Measurements from ENCODE around the gene PEX19. TPM values are rescaled to one million over a fixed set of nuclear protein-coding genes. Genes with fewer than 3 reads are reported as not detected.
"Not testable (repeated sequence)": the region's sequence is repeated elsewhere in the genome, so short reads cannot be mapped to it uniquely, and the experiment has no call there.

Gene PEX19
- total RNA-seq, 2 donors from 2014 or later: 38.7 to 69.8 TPM

DNA sequence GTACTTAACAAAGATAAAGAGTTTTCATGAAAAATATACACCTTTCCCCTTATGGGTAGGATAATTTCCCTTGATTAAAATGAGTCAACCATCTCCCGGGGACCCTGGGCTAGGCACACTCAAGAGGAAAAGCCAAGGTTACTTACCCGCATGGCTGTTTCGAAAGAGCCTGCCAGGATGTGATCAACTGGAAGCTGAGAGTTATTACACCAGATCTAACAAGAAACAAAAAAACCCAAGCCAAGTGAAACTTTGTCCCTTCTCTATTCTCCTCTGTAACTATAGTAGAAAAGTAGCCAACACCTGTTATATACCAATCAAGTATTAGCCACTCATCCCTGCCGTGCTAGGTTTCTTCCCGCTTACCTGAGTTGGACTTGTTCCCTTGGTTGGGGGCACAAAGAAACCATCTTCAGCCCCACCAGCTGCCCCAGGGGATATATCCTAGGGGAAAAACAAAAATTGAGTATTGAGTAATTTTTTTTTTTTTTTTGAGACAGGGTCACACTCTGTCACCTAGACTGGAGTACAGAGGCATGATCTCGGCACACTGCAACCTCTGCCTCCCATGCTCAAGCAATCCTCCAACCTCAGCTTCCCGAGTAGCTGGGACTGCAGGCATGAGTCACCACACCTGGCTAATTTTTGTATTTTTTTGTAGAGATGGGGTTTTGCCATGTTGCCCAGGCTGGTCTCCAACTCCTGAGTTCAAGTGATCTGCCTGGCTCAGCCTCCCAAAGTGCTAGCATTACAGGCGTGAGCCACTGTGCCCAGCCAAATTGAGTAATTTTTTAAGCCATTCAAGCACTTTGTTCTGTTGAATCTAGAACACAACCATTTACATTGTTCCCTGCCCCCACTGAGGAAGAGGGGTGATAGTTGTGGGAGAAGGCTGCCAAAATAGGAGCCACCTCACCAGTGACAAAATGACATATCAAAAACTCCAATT lies 8.4 kb upstream of the PEX19 start:
- H3K4me3 Mint-ChIP-seq: no peak overlapping the region
- peaks cover 0 to 7% of the 10 kb centered on the region in 2 donors for H3K4me1 Mint-ChIP-seq (ENCODE audit: low read depth in 2 of 2)
- no peak for DNase-seq (ENCODE audit: low spot score)
- H3K9me3 Mint-ChIP-seq: no peaks in the 10 kb centered on the region
- H3K27ac Mint-ChIP-seq: peak overlapping the region in 1 of 2 donors; percentile 24
- peaks cover 65% of the 10 kb centered on the region for H3K36me3 Mint-ChIP-seq
- ATAC-seq: no peak
- no peaks in the 10 kb centered on the region for H3K27me3 Mint-ChIP-seq

DNA sequence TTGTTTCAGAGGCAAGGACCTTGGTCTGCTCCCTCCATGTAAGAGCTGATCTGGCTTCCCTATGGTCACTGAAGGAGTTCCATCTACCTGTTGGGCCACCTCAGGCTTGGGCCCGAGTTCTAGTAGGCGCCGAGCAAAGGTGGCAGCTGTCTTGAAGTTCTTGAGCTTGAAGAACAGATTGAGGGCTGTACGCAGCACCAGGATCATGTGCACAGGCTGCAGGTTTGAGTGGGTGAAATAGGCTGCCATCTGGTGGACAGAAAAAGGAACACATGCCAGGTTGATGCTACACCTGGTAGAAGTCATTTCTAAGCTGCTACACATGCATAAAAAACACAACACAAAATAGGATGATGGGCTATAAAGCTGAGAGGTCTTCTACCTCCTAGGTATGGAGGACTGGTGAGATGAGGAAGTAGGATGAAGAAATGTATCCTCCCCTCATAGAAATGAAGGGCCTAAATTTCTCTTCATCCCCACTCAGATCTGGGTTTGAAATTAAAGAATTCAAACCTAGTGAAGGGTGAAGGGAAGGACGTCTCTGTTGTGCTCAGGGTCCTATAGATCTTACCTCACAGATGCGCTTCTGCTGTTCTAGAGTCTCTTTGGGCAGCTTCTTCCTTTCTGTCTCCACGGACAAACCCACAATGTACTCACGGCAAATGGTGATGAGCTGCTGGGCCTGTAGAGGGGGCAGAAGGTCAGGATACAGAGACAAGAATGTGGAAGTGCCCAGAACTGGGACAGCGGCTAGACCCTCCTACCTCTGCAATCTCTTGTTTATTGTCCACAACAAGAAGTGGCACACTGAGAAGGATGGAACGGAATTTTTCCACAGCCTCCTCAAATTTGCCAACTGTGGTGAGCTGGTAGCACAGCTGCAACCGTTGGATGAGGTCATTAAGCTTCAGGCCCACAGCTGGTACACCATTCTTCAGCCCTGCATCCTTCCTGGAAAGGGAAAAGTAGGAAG lies 6.6 kb upstream of the PEX19 start:
- peaks cover 0 to 7% of the 10 kb centered on the region in 2 donors for H3K4me1 Mint-ChIP-seq (ENCODE audit: low read depth in 2 of 2)
- no peak overlapping the region for H3K4me3 Mint-ChIP-seq
- no peaks in the 10 kb centered on the region for H3K9me3 Mint-ChIP-seq
- H3K27me3 Mint-ChIP-seq: no peaks in the 10 kb centered on the region
- DNase-seq (ENCODE audit: low spot score) (peak; percentile 67), ATAC-seq (peak; percentile 74 to 83)
- H3K27ac Mint-ChIP-seq: peak overlapping the region in 1 of 2 donors; percentile 24
- peaks cover 51% of the 10 kb centered on the region for H3K36me3 Mint-ChIP-seq

DNA sequence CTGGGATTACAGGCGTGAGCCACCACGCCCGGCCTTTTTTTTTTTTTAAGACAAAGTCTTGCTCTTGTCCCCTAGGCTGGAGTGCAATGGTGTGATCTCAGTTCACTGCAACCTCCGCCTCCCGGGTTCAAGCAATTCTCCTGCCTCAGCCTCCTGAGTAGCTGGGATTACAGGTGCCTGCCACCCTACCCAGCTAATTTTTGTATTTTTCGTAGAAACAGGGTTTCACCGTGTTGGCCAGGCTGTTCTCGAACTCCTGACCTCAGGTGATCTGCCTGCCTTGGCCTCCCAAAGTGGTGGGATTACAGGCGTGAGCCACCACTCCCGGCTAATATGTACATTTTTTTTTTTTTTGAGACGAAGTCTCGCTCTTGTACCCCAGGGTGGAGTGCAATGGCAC lies 2.8 kb upstream of the PEX19 start:
- not testable (repeated sequence) for DNase-seq (ENCODE audit: low spot score); H3K27me3 Mint-ChIP-seq; ATAC-seq; H3K4me3 Mint-ChIP-seq; H3K9me3 Mint-ChIP-seq
- Mint-ChIP-seq H3K4me1 (ENCODE audit: low read depth in 2 of 2) (peaks cover 25 to 28% of the 10 kb centered on the region in 2 donors), H3K36me3 (peaks cover 24% of the 10 kb centered on the region), H3K27ac (peak overlapping the region in 1 of 2 donors; percentile 60)

GRCh38 chr1:160285506-160285905 lies 573 bp upstream of the PEX19 start:
- H3K36me3 Mint-ChIP-seq: peaks cover 10% of the 10 kb centered on the region
- H3K27me3 Mint-ChIP-seq: no peaks in the 10 kb centered on the region
- H3K27ac Mint-ChIP-seq: peak overlapping the region; percentile 91 to 95
- no peaks in the 10 kb centered on the region for H3K9me3 Mint-ChIP-seq
- peaks cover 24 to 25% of the 10 kb centered on the region in 2 donors for H3K4me1 Mint-ChIP-seq (ENCODE audit: low read depth in 2 of 2)
- no peak for DNase-seq (ENCODE audit: low spot score)
- no peak for ATAC-seq
- peak overlapping the region; percentile 100 for H3K4me3 Mint-ChIP-seq

DNA sequence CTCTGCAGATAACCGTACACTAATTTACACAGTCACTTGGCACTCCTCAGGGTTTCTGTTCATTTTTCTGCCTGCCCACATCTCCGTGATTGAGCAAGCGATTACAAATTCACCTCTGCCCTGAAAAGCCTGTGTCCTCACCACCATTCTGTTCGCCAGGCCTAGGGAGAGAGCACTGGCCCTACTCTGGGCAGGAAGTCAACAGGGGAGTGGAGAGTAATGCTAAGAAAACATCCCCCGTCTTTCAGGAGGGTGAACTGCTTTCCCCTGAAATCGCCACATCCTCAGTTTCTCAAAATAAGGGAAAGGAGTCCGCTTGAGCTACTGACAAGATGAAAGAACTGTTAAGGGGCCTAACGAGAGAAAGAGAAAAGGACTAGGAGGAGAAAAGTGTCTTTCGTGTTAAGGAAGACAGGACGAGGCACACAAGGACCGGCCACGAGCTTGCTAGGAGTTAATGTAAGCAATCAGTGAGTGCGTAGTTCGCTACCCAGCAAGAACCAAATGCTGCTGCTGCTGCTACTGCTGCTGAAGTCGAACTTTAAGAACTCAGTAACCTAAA lies 632 bp downstream of the PEX19 start:
- Mint-ChIP-seq H3K4me1 (ENCODE audit: low read depth in 2 of 2) (peaks cover 24 to 25% of the 10 kb centered on the region in 2 donors), H3K27me3 (no peaks in the 10 kb centered on the region), H3K4me3 (peak overlapping the region; percentile 100), H3K36me3 (peaks cover 7% of the 10 kb centered on the region), H3K9me3 (no peaks in the 10 kb centered on the region), H3K27ac (peak overlapping the region; percentile 91 to 95)
- no peak for DNase-seq (ENCODE audit: low spot score)
- ATAC-seq: peak; percentile 60 to 64

GRCh38 chr1:160282807-160283206 lies 2.1 kb downstream of the PEX19 start:
- H3K9me3 Mint-ChIP-seq: no peaks in the 10 kb centered on the region
- H3K4me3 Mint-ChIP-seq: no peak overlapping the region
- no peak overlapping the region for H3K27ac Mint-ChIP-seq
- H3K4me1 Mint-ChIP-seq (ENCODE audit: low read depth in 2 of 2): peaks cover 24 to 25% of the 10 kb centered on the region in 2 donors
- peaks cover 7% of the 10 kb centered on the region for H3K36me3 Mint-ChIP-seq
- H3K27me3 Mint-ChIP-seq: no peaks in the 10 kb centered on the region
- DNase-seq (ENCODE audit: low spot score) (no peak), ATAC-seq (no peak)

DNA sequence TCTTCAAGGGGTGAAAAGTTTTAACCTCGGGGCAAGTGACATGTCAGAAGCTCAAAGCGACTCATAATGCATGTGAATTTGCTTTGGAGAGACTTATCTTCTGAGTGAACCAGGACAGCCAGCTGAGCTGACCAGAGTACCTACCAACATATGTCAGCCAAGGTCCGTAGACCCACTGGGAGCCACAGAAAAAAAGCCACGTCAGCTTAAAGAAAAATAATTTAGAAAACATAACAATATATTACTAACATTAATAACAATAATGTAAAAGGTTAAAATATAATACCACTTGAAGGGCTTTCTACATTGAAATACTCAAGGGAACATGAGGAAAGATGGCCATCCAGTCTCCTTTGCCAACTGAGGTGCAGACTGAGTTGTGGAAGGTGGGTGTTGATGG lies 6.9 kb downstream of the PEX19 start:
- Mint-ChIP-seq H3K27ac (no peak overlapping the region), H3K9me3 (no peaks in the 10 kb centered on the region), H3K27me3 (no peaks in the 10 kb centered on the region), H3K4me1 (ENCODE audit: low read depth in 2 of 2) (peaks cover 0 to 3% of the 10 kb centered on the region in 2 donors), H3K36me3 (peaks cover 7% of the 10 kb centered on the region), H3K4me3 (no peak overlapping the region)
- no peak for DNase-seq (ENCODE audit: low spot score)
- no peak for ATAC-seq

DNA sequence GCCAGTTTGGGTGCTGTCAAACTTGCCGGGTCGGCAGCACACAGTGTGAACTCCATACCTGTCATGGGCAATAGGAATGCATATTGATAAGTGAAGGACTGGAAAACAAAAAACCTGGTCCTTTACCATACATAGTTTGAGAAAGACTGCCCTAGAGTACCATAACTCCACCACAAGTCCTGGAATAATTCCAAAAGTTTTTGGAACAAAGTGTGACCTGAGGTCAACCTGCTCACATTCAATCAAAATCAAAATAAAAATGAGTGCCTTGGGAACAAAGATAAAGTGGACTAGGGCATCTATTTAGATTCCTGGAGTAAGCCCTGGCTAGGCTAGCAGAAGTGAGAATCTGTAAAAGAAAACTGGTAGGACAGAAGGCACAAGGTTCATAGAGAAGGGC lies 7.6 kb downstream of the PEX19 start:
- ATAC-seq (no peak), DNase-seq (ENCODE audit: low spot score) (no peak)
- Mint-ChIP-seq H3K4me3 (no peak overlapping the region), H3K36me3 (peaks cover 7% of the 10 kb centered on the region), H3K4me1 (ENCODE audit: low read depth in 2 of 2) (no peaks in the 10 kb centered on the region), H3K9me3 (no peaks in the 10 kb centered on the region), H3K27ac (no peak overlapping the region), H3K27me3 (no peaks in the 10 kb centered on the region)

GRCh38 chr1:160271025-160271424 lies 13.9 kb downstream of the PEX19 start:
- no peaks in the 10 kb centered on the region for H3K36me3 Mint-ChIP-seq
- no peak overlapping the region for H3K4me3 Mint-ChIP-seq
- H3K27me3 Mint-ChIP-seq: no peaks in the 10 kb centered on the region
- peaks cover 0 to 3% of the 10 kb centered on the region in 2 donors for H3K4me1 Mint-ChIP-seq (ENCODE audit: low read depth in 2 of 2)
- ATAC-seq: no peak
- no peak overlapping the region for H3K27ac Mint-ChIP-seq
- H3K9me3 Mint-ChIP-seq: no peaks in the 10 kb centered on the region
- DNase-seq (ENCODE audit: low spot score): no peak

GRCh38 chr1:160267284-160267991 lies 17.5 kb downstream of the PEX19 start:
- Mint-ChIP-seq H3K27ac (no peak overlapping the region), H3K4me1 (ENCODE audit: low read depth in 2 of 2) (peaks cover 10 to 17% of the 10 kb centered on the region in 2 donors), H3K4me3 (no peak overlapping the region), H3K36me3 (no peaks in the 10 kb centered on the region), H3K27me3 (no peaks in the 10 kb centered on the region), H3K9me3 (no peaks in the 10 kb centered on the region)
- DNase-seq (ENCODE audit: low spot score) (no peak), ATAC-seq (no peak)

DNA sequence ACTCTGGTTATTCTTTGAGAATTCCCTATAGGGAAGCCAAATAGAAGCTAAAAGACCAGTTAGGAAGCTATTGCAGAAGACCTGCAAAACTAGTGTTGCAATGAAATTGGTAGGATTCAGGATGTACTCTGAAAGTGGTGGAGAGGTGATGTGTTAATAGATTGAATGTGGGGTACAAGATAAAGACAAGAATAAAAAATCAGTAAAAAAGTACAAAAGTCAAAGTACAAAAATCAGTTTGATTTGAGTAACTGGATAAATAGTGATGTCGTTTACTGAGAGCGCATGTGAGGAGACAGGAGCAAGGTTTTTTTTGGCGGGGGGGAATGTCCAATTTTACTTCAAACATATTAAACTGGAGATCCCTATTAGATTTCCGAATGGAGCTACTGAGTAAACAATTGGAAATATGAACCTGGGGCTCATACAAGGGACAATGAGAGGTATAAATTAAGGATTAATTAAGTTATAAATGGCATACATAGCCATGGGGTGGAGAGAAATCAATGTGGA lies 20.1 kb downstream of the PEX19 start:
- Mint-ChIP-seq H3K4me1 (ENCODE audit: low read depth in 2 of 2) (peaks cover 30 to 32% of the 10 kb centered on the region in 2 donors), H3K36me3 (peaks cover 4% of the 10 kb centered on the region), H3K4me3 (no peak overlapping the region), H3K27ac (peak overlapping the region in 1 of 2 donors; percentile 100), H3K9me3 (no peaks in the 10 kb centered on the region), H3K27me3 (no peaks in the 10 kb centered on the region)
- ATAC-seq (no peak), DNase-seq (ENCODE audit: low spot score) (no peak)

DNA sequence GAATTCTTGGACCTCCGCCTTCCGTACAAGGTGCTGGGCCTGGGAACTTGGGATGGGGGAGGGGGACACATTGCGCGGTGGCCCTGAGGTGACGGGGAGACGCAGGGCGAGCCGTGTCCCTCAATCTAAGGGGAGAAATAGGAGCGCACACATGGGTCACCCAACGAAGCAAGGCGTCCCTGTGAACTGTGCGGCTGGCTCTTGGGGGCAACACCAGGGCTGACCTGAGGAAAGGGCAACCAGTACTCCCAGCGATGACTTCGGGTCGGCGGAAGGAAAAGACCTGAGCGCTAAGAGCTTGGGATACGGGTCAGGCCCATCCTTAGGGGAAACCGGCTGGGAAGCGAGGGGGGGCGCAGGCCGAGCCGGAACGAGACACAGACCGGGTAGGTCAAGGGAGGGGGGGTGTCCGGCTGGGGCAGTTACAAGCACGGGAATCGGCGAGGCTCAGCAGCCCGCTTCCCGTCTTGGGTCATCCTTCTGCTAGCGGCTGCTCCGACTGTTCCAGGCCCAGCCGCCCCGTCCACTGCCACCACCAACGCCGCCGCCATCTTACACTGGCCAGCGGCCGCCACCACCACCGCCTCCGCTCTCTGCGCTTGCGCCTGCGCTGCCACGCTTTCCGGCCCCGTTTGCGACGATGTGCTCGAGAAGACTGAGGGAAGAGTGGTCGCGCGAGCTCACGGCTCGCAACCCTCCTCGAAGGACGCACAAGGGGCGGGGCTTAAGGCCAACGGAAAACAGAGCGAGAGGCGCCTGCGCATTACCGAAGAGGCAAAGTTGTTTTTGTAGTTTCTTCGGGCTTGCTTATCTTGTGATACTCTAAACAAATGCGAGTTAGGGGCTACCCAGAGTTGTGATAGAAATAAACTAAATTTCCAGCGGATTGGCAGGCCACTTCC lies 22.8 kb downstream of the PEX19 start, which contains the start of gene DCAF8:
DCAF8 (minus strand) TSS at position 657 of the 902 bp plus-strand sequence. CDS start 18,541 bp downstream, outside the sequence.
- H3K27me3 Mint-ChIP-seq: no peaks in the 10 kb centered on the region
- peak; percentile 98 for DNase-seq (ENCODE audit: low spot score)
- no peaks in the 10 kb centered on the region for H3K9me3 Mint-ChIP-seq
- peak within 1 kb of the TSS; percentile 96 for H3K4me3 Mint-ChIP-seq
- peaks cover 4% of the 10 kb centered on the region for H3K36me3 Mint-ChIP-seq
- H3K27ac Mint-ChIP-seq: peak within 1 kb of the TSS; percentile 96 to 100
- H3K4me1 Mint-ChIP-seq (ENCODE audit: low read depth in 2 of 2): peaks cover 37 to 42% of the 10 kb centered on the region in 2 donors
- peak; percentile 94 to 97 for ATAC-seq
